BLaER1 (cell line): ENCODE data around the gene TSKU.

ENCODE experiments used
- H3K27ac ChIP-seq: shearing (Covaris generic); formaldehyde crosslinking; 2 replicates; pipeline ENCODE4 v1.8.1; 2022
- H3K27me3 ChIP-seq: shearing (Covaris generic); formaldehyde crosslinking; 2 replicates; pipeline ENCODE4 v1.8.1; 2022
- H3K36me3 ChIP-seq: shearing (Covaris generic); formaldehyde crosslinking; 2 replicates; pipeline ENCODE4 v1.8.1; 2022
- H3K4me1 ChIP-seq: shearing (Covaris generic); formaldehyde crosslinking; 2 replicates; pipeline ENCODE4 v1.8.1; 2022
- H3K4me2 ChIP-seq: shearing (Covaris generic); formaldehyde crosslinking; 2 replicates; pipeline ENCODE4 v1.8.1; 2022
- H3K4me3 ChIP-seq: shearing (Covaris generic); formaldehyde crosslinking; 2 replicates; pipeline ENCODE4 v1.8.1; 2022
- H3K9ac ChIP-seq: shearing (Covaris generic); formaldehyde crosslinking; 2 replicates; pipeline ENCODE4 v1.8.1; 2022
- H3K9me3 ChIP-seq: shearing (Covaris generic); formaldehyde crosslinking; 2 replicates; pipeline ENCODE4 v1.8.1; 2022
- H4K20me1 ChIP-seq: shearing (Covaris generic); formaldehyde crosslinking; 2 replicates; pipeline ENCODE4 v1.8.1; 2022
- Cebpa-rat ChIP-seq: shearing (Covaris generic); IDR thresholded peaks from 2 replicates; pipeline ENCODE4 v1.8.1; 2022

Gene TSKU

DNA sequence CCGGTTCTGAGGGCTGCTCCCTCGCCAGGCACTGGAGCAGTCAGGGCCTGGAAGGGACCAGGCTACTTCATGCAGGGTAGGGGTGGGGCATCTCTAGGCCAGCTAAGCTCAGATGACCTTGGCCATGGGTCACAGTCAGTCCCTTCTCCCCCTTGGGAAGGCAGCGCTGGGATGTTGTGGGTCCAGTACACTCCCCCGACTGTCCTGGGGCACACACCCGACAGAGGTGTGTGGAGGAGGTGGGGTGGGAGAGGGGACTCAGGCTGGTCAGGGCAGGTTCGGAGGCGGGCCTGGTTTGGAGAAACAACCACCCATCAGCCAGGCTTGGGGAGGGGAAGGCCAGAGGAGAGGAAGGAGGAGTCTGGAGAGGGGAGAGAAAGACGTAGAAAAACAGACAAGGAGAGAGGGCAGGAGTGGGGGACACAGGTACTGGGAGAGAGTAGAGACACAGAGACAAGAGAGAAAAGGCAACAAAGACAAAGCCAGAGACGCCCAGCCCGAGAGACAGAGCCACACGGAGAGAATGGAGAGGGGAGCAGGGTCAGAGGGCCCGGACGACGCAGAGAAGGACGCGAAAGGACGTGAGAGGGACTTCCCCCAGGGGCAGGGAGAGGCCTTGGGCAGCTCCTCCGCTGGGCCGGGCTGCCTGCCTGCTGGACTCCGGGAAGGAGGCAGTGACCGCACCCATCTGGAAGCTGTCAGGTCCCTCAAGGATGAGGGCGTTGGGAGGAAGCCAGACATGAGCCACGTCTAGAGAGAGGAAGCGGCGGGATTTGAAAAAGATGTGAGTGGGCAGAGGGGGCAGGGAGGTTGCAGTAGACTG, 30.6 kb upstream of the TSKU start:
- Histone ChIP-seq H3K36me3 (no peaks in the 10 kb centered on the region), H3K4me2 (no peak overlapping the region), H4K20me1 (no peaks in the 10 kb centered on the region)

DNA sequence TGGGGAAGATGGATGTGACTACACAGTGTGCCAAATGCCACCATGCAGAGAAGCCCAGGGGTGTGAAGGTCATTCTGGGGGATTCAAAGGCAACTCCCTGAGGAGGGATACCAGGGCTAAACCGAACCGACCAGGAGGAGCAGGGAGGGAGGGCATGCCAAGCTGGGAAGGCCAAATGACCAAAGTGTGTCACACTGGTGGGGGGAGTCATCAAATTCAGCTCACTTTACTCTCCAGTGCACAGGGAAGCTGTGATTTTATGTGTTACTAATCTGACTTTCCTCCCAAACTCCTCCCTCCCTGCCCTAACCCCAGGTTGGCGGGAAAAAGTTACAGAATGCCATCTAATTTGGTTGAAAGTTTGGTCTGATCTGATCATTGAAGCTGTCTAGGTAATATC, 29.7 kb upstream of the TSKU start:
- Histone ChIP-seq H3K4me3 (no peak overlapping the region), H3K27ac (no peak overlapping the region), H3K27me3 (no peaks in the 10 kb centered on the region), H3K36me3 (no peaks in the 10 kb centered on the region), H3K9me3 (no peaks in the 10 kb centered on the region), H4K20me1 (no peaks in the 10 kb centered on the region), H3K9ac (no peak overlapping the region), H3K4me2 (no peak overlapping the region), H3K4me1 (no peaks in the 10 kb centered on the region)
- TF ChIP-seq Cebpa-rat = no peak

More for the DNA sequence above, 30.6 kb upstream of the TSKU start:
- TF ChIP-seq Cebpa-rat = no peak
- no peak overlapping the region for H3K4me3 ChIP-seq
- no peaks in the 10 kb centered on the region for H3K9me3 ChIP-seq
- H3K27me3 ChIP-seq = no peaks in the 10 kb centered on the region
- H3K9ac ChIP-seq = no peak overlapping the region
- 0 out of 2 replicates have a peak, but pooled peaks cover 3% of the 10 kb centered on the region for H3K4me1 ChIP-seq
- H3K27ac ChIP-seq = no peak overlapping the region

DNA sequence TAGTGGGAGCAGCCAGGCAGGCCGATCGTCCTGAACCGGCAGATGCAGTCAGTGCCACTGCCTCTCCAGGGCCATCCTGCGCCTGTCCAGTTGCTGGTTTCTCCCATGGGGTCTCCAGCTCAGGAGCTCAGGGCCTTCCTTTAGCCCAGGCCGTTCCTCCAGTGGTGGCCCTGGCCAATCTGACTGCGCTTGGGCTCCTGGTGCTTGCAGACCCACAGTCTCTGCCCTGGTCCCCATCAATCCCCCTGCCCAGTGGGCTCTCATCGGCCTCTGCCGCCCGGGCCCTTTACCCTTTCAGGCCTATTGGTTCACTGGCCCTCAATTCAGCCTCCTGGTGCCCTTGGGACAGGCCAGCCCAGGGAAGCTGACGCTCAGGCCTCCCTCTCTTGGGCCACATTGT, 29.2 kb upstream of the TSKU start:
- no peaks in the 10 kb centered on the region for H3K9me3 ChIP-seq
- no peak overlapping the region for H3K4me2 ChIP-seq
- no peak for TF ChIP-seq Cebpa-rat
- no peak overlapping the region for H3K27ac ChIP-seq
- no peaks in the 10 kb centered on the region for H4K20me1 ChIP-seq
- H3K9ac ChIP-seq = no peak overlapping the region
- no peaks in the 10 kb centered on the region for H3K36me3 ChIP-seq
- H3K4me1 ChIP-seq = no peaks in the 10 kb centered on the region
- H3K27me3 ChIP-seq = no peaks in the 10 kb centered on the region
- no peak overlapping the region for H3K4me3 ChIP-seq

DNA sequence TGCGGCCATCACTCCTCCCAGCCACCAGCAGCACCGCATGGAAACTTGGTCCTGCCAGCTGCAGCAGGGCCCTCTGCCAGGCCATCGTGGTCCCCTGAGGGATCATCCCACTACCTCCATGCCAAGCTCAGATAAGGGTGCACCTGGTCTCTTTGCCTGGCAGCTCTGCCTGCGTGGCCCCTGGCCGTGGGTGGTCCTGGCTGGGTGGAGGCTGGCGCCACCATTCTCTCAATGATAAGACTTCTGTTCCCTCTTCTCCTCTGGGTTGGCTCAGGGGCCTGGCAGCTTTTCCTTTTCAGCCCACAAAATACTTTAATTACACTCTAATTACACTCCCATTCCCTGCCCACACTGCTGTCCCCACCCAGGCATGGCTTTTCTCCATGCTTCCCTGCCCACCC, 26.8 kb upstream of the TSKU start:
- H3K4me3 ChIP-seq = no peak overlapping the region
- no peaks in the 10 kb centered on the region for H4K20me1 ChIP-seq
- no peak for TF ChIP-seq Cebpa-rat
- no peaks in the 10 kb centered on the region for H3K9me3 ChIP-seq
- no peaks in the 10 kb centered on the region for H3K27me3 ChIP-seq
- no peaks in the 10 kb centered on the region for H3K36me3 ChIP-seq
- no peak overlapping the region for H3K4me2 ChIP-seq
- H3K9ac ChIP-seq = no peak overlapping the region
- no peaks in the 10 kb centered on the region for H3K4me1 ChIP-seq
- H3K27ac ChIP-seq = no peak overlapping the region

DNA sequence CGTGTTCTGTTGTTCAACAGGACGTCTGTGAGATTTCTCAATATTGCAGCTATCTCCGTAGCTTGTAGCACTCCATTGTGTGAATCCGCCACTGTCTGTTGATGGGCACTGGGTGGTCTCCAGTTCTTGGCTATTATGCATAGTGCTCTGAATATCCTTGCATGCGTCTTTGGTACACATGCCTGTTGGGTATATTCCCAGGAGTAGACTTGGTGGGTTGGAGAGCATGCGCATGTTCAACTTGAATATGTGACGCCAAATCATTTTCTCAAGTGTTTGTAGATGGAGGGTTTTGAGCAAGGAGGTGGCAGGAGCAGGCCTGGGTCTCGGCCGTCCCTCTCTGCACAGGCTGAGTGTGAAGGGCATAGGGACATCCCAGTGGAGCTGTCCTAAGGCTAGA, 24.8 kb upstream of the TSKU start:
- no peaks in the 10 kb centered on the region for H3K4me1 ChIP-seq
- no peak overlapping the region for H3K9ac ChIP-seq
- no peak overlapping the region for H3K27ac ChIP-seq

DNA sequence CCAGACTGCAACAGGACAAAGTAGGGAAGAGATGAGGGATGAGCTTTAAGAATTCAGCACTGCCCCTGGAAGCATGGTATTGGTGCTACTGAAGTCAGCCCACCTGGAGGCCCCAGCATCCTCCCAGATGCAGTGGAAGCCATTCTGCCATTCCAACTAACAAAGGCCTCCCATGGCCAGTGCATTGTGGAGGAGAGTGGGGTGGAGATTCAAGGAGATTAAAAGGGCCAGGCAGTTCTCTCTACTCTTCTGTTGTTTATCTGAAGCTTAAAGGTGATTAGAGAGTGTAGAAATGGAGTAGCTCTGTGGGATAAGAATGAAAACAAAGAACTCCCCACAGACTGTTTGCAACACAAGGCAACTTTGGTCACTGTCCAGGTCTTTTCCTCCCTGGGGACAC, 24.1 kb upstream of the TSKU start:
- Histone ChIP-seq H3K4me3 (no peak overlapping the region), H4K20me1 (no peaks in the 10 kb centered on the region)
- no peak for TF ChIP-seq Cebpa-rat

More for the DNA sequence above, 24.8 kb upstream of the TSKU start:
- Histone ChIP-seq H3K36me3 (no peaks in the 10 kb centered on the region), H3K9me3 (no peaks in the 10 kb centered on the region), H3K4me2 (no peak overlapping the region), H3K4me3 (no peak overlapping the region), H4K20me1 (no peaks in the 10 kb centered on the region), H3K27me3 (no peaks in the 10 kb centered on the region)
- no peak for TF ChIP-seq Cebpa-rat

DNA sequence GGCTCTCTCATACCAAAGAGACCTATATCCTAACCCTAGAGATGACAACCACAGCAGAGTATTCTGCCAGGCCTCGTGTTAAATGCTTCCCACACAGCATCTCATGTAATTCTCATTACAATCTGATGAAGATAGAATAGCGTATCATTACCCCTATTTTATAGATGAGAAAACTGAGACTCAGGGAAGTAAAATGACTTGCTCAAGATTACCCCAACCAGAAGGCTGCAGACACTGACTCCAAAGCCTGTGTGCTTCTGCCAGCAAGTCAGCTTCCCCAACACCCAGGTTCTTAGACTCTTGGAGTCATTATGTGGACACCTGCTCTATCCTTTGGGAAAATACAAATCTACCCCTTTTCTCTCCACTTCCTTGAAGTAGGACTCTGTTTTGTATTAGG, 23.6 kb upstream of the TSKU start:
- Histone ChIP-seq H3K9me3 (no peaks in the 10 kb centered on the region), H4K20me1 (no peaks in the 10 kb centered on the region), H3K4me3 (no peak overlapping the region), H3K27ac (no peak overlapping the region), H3K27me3 (no peaks in the 10 kb centered on the region), H3K36me3 (no peaks in the 10 kb centered on the region), H3K9ac (no peak overlapping the region), H3K4me2 (no peak overlapping the region), H3K4me1 (no peaks in the 10 kb centered on the region)
- no peak for TF ChIP-seq Cebpa-rat

More for the DNA sequence above, 24.1 kb upstream of the TSKU start:
- no peaks in the 10 kb centered on the region for H3K36me3 ChIP-seq
- H3K4me1 ChIP-seq = no peaks in the 10 kb centered on the region
- H3K4me2 ChIP-seq = no peak overlapping the region
- H3K27me3 ChIP-seq = no peaks in the 10 kb centered on the region
- no peak overlapping the region for H3K27ac ChIP-seq
- H3K9ac ChIP-seq = no peak overlapping the region
- no peaks in the 10 kb centered on the region for H3K9me3 ChIP-seq

DNA sequence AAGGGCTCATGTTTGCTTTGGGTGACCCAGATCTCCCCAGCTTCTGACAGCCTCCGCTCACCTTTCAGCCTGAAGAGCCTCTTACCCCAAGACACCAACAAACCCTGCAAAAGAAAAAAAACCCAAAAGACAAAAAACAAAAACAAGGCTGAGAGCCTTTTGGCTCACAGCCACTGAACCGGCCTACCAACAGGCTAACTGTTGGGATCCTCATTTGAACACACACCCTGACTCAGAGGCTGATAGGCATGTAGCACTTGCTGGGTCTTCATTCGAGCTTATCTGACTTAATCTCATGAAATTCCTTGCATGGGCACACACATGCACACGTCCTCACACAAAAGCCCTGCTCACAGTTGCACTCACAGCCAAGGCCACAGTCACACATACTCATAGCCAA, 22.9 kb upstream of the TSKU start:
- Histone ChIP-seq H3K36me3 (no peaks in the 10 kb centered on the region), H3K27ac (no peak overlapping the region), H3K4me2 (no peak overlapping the region), H3K9ac (no peak overlapping the region), H4K20me1 (no peaks in the 10 kb centered on the region), H3K4me1 (no peaks in the 10 kb centered on the region), H3K27me3 (no peaks in the 10 kb centered on the region), H3K4me3 (no peak overlapping the region), H3K9me3 (no peaks in the 10 kb centered on the region)
- TF ChIP-seq Cebpa-rat = no peak

DNA sequence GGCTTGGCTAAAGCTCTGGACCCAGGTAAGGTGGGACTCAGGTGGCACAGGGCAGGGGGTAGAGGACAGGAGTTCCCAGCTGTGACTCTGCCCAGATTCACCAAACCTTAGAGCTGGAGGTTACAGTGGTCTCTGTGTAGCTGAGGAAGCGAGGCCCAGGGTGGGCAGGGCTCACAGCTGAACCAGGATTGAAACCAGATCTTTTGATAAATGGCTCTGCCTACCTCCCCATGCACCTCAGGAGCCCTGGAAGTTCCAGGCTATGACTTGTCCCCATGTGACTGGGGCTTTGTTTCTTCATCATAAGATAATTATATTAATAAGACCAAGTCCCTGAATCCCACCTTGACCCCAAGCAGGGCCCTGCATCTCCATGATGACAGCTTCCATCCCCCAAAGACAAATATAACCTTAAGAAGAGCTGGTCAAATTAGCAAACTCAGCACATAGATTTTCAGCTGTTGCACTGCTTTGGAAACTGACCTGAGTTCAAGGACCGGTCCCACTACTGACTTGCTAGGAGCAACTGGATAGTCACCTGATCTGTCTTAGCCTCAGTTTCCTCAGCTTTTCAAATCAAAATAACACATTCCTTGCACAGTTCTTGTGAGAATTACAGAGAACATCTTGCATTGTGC, 21.3 kb upstream of the TSKU start:
- no peak overlapping the region for H3K9ac ChIP-seq
- H3K27ac ChIP-seq = no peak overlapping the region
- no peaks in the 10 kb centered on the region for H3K9me3 ChIP-seq
- peaks cover 3% of the 10 kb centered on the region for H3K4me1 ChIP-seq
- no peak overlapping the region for H3K4me3 ChIP-seq
- no peaks in the 10 kb centered on the region for H4K20me1 ChIP-seq
- TF ChIP-seq Cebpa-rat = no peak
- H3K36me3 ChIP-seq = no peaks in the 10 kb centered on the region
- H3K27me3 ChIP-seq = no peaks in the 10 kb centered on the region
- no peak overlapping the region for H3K4me2 ChIP-seq

DNA sequence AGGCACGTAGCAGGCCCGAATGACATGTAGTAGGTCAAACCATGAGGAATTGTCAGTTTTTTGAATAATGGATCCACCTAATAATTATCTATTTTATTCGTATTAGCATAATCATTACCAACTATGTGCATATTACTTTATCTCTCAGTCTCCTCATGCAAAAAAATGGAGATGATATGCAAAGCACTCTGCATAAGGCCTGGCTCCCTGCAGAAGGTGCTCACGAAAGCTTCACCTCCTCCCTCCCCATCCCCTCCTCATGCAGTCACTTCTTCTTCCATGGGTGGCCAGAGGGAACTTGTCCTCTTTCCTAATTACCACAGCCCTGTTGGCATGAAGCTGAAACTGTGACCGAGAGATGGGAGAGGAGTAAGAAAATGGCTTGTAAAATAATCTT, 20.8 kb upstream of the TSKU start:
- H3K4me3 ChIP-seq = no peak overlapping the region
- no peaks in the 10 kb centered on the region for H3K9me3 ChIP-seq
- H3K36me3 ChIP-seq = no peaks in the 10 kb centered on the region
- peaks cover 8% of the 10 kb centered on the region for H3K4me1 ChIP-seq
- no peak overlapping the region for H3K27ac ChIP-seq
- no peak overlapping the region for H3K4me2 ChIP-seq
- no peak overlapping the region for H3K9ac ChIP-seq
- no peak for TF ChIP-seq Cebpa-rat
- no peaks in the 10 kb centered on the region for H3K27me3 ChIP-seq
- H4K20me1 ChIP-seq = no peaks in the 10 kb centered on the region
